MCF 10A (cell line): Measurements from ENCODE around the gene KAZN. TPM values are rescaled to one million over a fixed set of nuclear protein-coding genes. Genes with fewer than 3 reads are reported as not detected.
A peak's percentile ranks its signal among the peaks of the same experiment; 100 is the strongest.

Source experiments
- BruUV-seq: library from RNA; stranded (reverse); fragments of 400-500 nt; replicated peaks from 2 replicates; lab custom pipeline; 2021; lab: Mats Ljungman, UMichigan
- CTCF ChIA-PET: fragments of 300-600 bp; sonication (Branson Sonifier 250); formaldehyde crosslinking; extraction: SDS; loops from one replicate; lab custom pipeline; 2021; ENCODE audit warnings: antibody characterized with exemption, inconsistent platforms; lab: Yijun Ruan, JAX
- POLR2A ChIA-PET: fragments of 300-600, 350-650 bp; sonication (Branson Sonifier 250); formaldehyde crosslinking; extraction: SDS; loops from one replicate; lab custom pipeline; 2020; ENCODE audit warnings: antibody characterized with exemption, inconsistent platforms; lab: Yijun Ruan, JAX
- DNase-seq: peaks from one replicate; pipeline ENCODE4 v3.0.0-alpha.2; 2018; ENCODE audit not compliant: unreplicated experiment
- H3K27ac Mint-ChIP-seq: one replicate; pipeline ENCODE4 v1.8.0; 2022; ENCODE audit warnings: mild to moderate bottlenecking, low read depth, mixed read lengths; ENCODE audit not compliant: unreplicated experiment
- H3K27me3 Mint-ChIP-seq: one replicate; pipeline ENCODE4 v1.8.0; 2022; ENCODE audit warnings: mixed read lengths; ENCODE audit not compliant: insufficient read depth, unreplicated experiment
- H3K36me3 Mint-ChIP-seq: one replicate; pipeline ENCODE4 v1.8.0; 2022; ENCODE audit warnings: mild to moderate bottlenecking, moderate library complexity, mixed read lengths; ENCODE audit not compliant: insufficient read depth, unreplicated experiment
- H3K4me1 Mint-ChIP-seq: one replicate; pipeline ENCODE4 v1.8.0; 2022; ENCODE audit warnings: mixed read lengths; ENCODE audit not compliant: insufficient read depth, unreplicated experiment
- H3K4me3 Mint-ChIP-seq: one replicate; pipeline ENCODE4 v1.8.0; 2022; ENCODE audit warnings: mild to moderate bottlenecking, moderate library complexity, mixed read lengths; ENCODE audit not compliant: unreplicated experiment
- H3K9me3 Mint-ChIP-seq: one replicate; pipeline ENCODE4 v1.8.0; 2022; ENCODE audit warnings: mixed read lengths; ENCODE audit not compliant: unreplicated experiment
- CTCF ChIP-seq: fragments of 200-600 bp; IDR thresholded peaks from one replicate; pipeline ENCODE4 v1.8.0; 2022; ENCODE audit warnings: antibody characterized with exemption, mild to moderate bottlenecking; ENCODE audit not compliant: unreplicated experiment
- intact Hi-C: fragments of 100-400 bp; cut with micrococcal nuclease; formaldehyde crosslinking; loops from 2 replicates; pipeline ENCODE4 v1.14.1; 2022
- total RNA-seq: library from RNA; stranded (reverse); gene quantifications from 2 replicates; pipeline ENCODE4 v1.2.3, GENCODE V29; 2022

KAZN gene
- total RNA-seq, 1 experiment from 2014 or later: 3.3 TPM

- no peaks in the 10 kb centered on the region for H3K36me3 Mint-ChIP-seq
- no peak overlapping the region for H3K4me3 Mint-ChIP-seq
- H3K27me3 Mint-ChIP-seq: no peaks in the 10 kb centered on the region
- peaks cover 3% of the 10 kb centered on the region for H3K4me1 Mint-ChIP-seq
- TF ChIP-seq CTCF: no peak
- no TSS peak for BruUV-seq
- ChIA-PET CTCF (no interaction called here), POLR2A (no interaction called here)
- H3K9me3 Mint-ChIP-seq: no peaks in the 10 kb centered on the region
- DNase-seq: peak; percentile 17
- intact Hi-C loops: no loop called here
- no peak overlapping the region for H3K27ac Mint-ChIP-seq
Observed at GRCh38 chr1:14726606-14727005, 128.1 kb downstream of the KAZN start.

DNA sequence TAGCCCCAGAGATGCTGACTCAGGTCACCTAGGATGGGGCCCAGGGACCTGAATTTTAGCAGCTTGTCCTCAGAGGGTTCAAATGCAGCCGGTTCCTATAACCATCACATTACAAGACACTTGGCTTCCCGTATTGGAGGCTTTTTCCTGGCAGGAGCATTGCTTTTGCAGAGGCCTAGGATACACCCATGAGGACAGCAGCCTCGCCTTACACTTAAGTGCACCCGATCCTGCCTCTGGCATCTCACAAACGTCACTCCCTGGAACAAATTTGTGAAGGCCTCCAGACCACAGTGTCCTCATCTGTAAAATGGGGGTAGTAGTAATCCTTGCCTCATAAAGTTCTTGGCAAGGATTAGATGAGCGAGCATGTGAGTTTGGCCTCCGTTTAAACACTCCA lies 130.0 kb downstream of the KAZN start:
- POLR2A ChIA-PET: interaction anchor here (1.6 kb wide), 1 partner anchor 14 kb away, joined by 3 read pairs; no protein-coding TSS in a partner anchor
- DNase-seq: no peak
- Mint-ChIP-seq H3K4me3 (no peak overlapping the region), H3K27me3 (no peaks in the 10 kb centered on the region), H3K27ac (no peak overlapping the region), H3K4me1 (peaks cover 15% of the 10 kb centered on the region), H3K36me3 (no peaks in the 10 kb centered on the region), H3K9me3 (no peaks in the 10 kb centered on the region)
- BruUV-seq: no TSS peak
- TF ChIP-seq CTCF: no peak
- intact Hi-C loops: no loop called here
- CTCF ChIA-PET: interaction anchor here (0.6 kb wide), 1 partner anchor 128 kb away, joined by 3 read pairs; no protein-coding TSS in a partner anchor

- Mint-ChIP-seq H3K27ac (peak overlapping the region; percentile 98), H3K36me3 (no peaks in the 10 kb centered on the region), H3K27me3 (no peaks in the 10 kb centered on the region), H3K9me3 (no peaks in the 10 kb centered on the region), H3K4me3 (peak overlapping the region; percentile 60), H3K4me1 (peaks cover 29% of the 10 kb centered on the region)
- BruUV-seq: TSS peak; percentile 56
- no peak for DNase-seq
- ChIA-PET POLR2A (interaction anchor here (0.6 to 3.0 kb wide), 14 partner anchors 9 to 715 kb away, joined by 3 to 37 read pairs (median 4); no protein-coding TSS in a partner anchor), CTCF (interaction anchor here (0.6 to 1.5 kb wide), 15 partner anchors 9 to 767 kb away, joined by 3 to 6 read pairs (median 3); no protein-coding TSS in a partner anchor)
- no peak for TF ChIP-seq CTCF
- intact Hi-C loops: loop anchor here (2.0 to 10.0 kb wide), 4 partner anchors 35 to 765 kb away; no protein-coding TSS in a partner anchor
Observed at GRCh38 chr1:14732728-14733047, 134.2 kb downstream of the KAZN start.

- Mint-ChIP-seq H3K9me3 (no peaks in the 10 kb centered on the region), H3K4me3 (peak overlapping the region; percentile 60), H3K36me3 (no peaks in the 10 kb centered on the region), H3K27me3 (no peaks in the 10 kb centered on the region), H3K4me1 (peaks cover 33% of the 10 kb centered on the region), H3K27ac (peak overlapping the region; percentile 98)
- no peak for TF ChIP-seq CTCF
- ChIA-PET CTCF (interaction anchor here (0.6 to 1.5 kb wide), 12 partner anchors 9 to 768 kb away, joined by 3 to 6 read pairs (median 4); no protein-coding TSS in a partner anchor), POLR2A (interaction anchor here (0.6 to 3.0 kb wide), 15 partner anchors 9 to 716 kb away, joined by 3 to 37 read pairs (median 4); no protein-coding TSS in a partner anchor)
- intact Hi-C loops: loop anchor here (2.0 to 10.0 kb wide), 4 partner anchors 34 to 766 kb away; no protein-coding TSS in a partner anchor
- peak; percentile 93 for DNase-seq
- BruUV-seq: TSS peak; percentile 30
Observed at GRCh38 chr1:14733048-14733778, 134.7 kb downstream of the KAZN start.
